ENCODE data around the gene LEFTY1.

The LEFTY1 gene

DNA sequence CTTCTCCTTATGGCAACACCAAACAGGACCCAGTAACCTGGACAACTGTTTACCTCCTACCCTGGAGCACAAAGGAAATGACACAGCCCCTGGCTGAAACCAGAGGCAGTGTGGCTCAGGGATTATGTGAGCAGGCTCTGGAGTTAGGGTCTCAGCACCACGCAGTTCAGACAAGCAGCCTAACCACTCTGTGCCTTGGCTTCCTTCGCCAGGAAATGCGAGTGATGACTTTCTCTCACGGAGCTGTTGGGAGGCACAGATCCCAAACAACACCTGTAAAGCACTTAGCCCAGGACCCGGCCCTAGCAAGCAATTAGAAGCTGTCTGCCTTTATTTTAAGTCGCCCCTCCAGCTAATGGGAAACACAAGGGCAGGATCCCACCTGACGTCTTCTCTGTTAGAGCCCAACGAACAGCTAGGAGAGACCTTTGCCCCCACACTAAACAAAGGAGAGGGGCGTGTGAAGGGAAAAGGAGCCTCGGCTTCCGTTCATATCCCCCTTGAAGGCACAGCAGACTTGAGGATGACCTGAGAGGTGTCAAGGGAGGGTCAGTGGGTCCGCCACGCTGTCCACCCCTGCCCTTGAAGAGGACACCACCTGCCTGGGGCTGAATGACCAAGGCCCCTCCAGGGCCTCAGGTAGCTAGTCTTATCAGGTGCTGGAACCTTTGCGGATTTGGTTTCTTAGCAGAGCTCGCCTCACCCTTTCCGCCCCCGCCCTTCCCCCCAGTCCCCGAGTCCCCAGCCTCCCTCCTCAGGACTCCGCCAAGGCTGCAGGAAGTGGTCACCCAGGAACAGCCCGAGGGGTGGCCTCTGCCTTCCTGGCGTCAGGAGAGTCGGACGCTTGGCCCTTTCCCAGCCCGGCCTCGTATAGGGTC, 7.6 kb downstream of the LEFTY1 start:
- Histone ChIP-seq H3K27me3 (ENCODE audit: insufficient read depth, poor library complexity, severe bottlenecking) (no peaks in the 10 kb centered on the region), H3K27ac (replicated peaks) (peak overlapping the region; percentile 73)
- peak in 1 of 2 experiments; percentile 33 for DNase-seq (ENCODE audit: low read depth in 1 of 2, low spot score in 1 of 2)

DNA sequence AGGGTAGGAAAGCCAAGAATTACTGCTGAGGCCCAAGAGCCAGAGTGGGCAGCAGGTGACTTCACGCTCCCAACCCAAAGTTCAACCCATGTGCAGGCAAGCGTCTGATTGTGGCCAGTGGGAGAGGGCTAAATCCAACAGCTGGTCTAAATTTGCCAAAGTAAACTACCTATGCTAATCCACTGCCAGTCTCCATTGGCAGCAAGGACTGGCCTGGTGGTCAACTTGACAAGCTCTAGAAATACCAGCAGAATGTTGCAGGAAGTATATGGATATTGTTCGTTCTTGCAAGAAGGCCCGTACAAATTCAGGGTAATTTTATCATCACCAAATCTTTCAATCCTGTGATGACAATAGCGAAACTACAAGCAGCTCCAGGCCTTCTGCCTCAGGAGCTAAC, 8.3 kb downstream of the LEFTY1 start:
- DNase-seq (ENCODE audit: low read depth in 1 of 2, low spot score in 1 of 2), result no peak
- Histone ChIP-seq H3K27me3 (ENCODE audit: insufficient read depth, poor library complexity, severe bottlenecking) (no peaks in the 10 kb centered on the region), H3K4me3 (replicated peaks; ENCODE audit: insufficient read depth, low read length) (no peak overlapping the region), H3K27ac (replicated peaks) (peak overlapping the region; percentile 73)
- TF ChIP-seq, protein P1, sequence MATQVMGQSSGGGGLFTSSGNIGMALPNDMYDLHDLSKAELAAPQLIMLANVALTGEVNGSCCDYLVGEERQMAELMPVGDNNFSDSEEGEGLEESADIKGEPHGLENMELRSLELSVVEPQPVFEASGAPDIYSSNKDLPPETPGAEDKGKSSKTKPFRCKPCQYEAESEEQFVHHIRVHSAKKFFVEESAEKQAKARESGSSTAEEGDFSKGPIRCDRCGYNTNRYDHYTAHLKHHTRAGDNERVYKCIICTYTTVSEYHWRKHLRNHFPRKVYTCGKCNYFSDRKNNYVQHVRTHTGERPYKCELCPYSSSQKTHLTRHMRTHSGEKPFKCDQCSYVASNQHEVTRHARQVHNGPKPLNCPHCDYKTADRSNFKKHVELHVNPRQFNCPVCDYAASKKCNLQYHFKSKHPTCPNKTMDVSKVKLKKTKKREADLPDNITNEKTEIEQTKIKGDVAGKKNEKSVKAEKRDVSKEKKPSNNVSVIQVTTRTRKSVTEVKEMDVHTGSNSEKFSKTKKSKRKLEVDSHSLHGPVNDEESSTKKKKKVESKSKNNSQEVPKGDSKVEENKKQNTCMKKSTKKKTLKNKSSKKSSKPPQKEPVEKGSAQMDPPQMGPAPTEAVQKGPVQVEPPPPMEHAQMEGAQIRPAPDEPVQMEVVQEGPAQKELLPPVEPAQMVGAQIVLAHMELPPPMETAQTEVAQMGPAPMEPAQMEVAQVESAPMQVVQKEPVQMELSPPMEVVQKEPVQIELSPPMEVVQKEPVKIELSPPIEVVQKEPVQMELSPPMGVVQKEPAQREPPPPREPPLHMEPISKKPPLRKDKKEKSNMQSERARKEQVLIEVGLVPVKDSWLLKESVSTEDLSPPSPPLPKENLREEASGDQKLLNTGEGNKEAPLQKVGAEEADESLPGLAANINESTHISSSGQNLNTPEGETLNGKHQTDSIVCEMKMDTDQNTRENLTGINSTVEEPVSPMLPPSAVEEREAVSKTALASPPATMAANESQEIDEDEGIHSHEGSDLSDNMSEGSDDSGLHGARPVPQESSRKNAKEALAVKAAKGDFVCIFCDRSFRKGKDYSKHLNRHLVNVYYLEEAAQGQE (IDR thresholded peaks at IDR 0.05; ENCODE audit: insufficient replicate concordance, low read depth), result no peak
- no peak for TF ChIP-seq SPI1 (IDR thresholded peaks at IDR 0.05; ENCODE audit: borderline replicate concordance, low read depth)
- no peak for TF ChIP-seq POLR2AphosphoS5 (IDR thresholded peaks at IDR 0.05; ENCODE audit: low read depth)
- TF ChIP-seq GABPA (IDR thresholded peaks at IDR 0.05; ENCODE audit: low read depth), result no peak
- TF ChIP-seq CTCF (IDR thresholded peaks at IDR 0.05; ENCODE audit: insufficient read depth, low read length), result no peak

More for the DNA sequence above, 7.6 kb downstream of the LEFTY1 start:
- TF ChIP-seq SPI1 (IDR thresholded peaks at IDR 0.05; ENCODE audit: borderline replicate concordance, low read depth) (no peak), POLR2AphosphoS5 (IDR thresholded peaks at IDR 0.05; ENCODE audit: low read depth) (no peak; the same call in 1 of the 2 replicates), CTCF (IDR thresholded peaks at IDR 0.05; ENCODE audit: insufficient read depth, low read length) (no peak), GABPA (IDR thresholded peaks at IDR 0.05; ENCODE audit: low read depth) (no peak)
- TF ChIP-seq, protein P1 (IDR thresholded peaks at IDR 0.05; ENCODE audit: insufficient replicate concordance, low read depth), result no peak
- peak overlapping the region; percentile 97 for H3K4me3 ChIP-seq (replicated peaks; ENCODE audit: insufficient read depth, low read length)

GRCh38 chr1:225880222-225880588, 8.7 kb downstream of the LEFTY1 start:
- Histone ChIP-seq H3K27ac (replicated peaks) (peak overlapping the region; percentile 73; the same call in 1 of the 2 replicates), H3K4me3 (replicated peaks; ENCODE audit: insufficient read depth, low read length) (no peak overlapping the region), H3K27me3 (ENCODE audit: insufficient read depth, poor library complexity, severe bottlenecking) (no peaks in the 10 kb centered on the region)
- no peak for TF ChIP-seq GABPA (IDR thresholded peaks at IDR 0.05; ENCODE audit: low read depth)
- TF ChIP-seq, protein P1 (IDR thresholded peaks at IDR 0.05; ENCODE audit: insufficient replicate concordance, low read depth), result peak; percentile 14
- DNase-seq (ENCODE audit: low read depth in 1 of 2, low spot score in 1 of 2), result no peak
